ENCODE results near the gene ZNF660. TPM values are rescaled to one million over a fixed set of nuclear protein-coding genes. Genes with fewer than 3 reads are reported as not detected.

The ZNF660 gene
- total and polyA plus RNA-seq, 2 donors: 2.3 to 3.1 TPM

DNA sequence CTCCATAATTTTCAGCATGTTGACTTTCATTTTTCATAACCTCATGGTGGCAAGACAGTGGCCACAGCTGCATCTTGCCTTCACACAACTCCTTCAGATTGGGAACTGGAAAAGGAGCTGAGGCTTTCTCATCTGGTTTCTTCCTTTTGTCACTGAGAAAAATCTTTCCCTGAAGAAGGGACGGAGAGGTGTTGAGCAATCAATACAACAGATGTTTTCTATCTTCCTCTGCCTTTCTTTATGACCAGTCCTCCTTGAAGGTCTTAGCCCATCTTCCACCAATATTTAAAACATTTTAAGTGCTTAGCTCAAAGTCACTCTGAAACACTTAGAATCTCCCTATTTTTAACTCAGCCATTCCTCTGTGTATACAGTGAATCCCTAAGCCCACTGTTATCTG lies 11.9 kb downstream of the ZNF660 start:
- Histone ChIP-seq H3K36me3 (ENCODE audit: control insufficient read depth in 2 of 2, insufficient read depth in 2 of 2, low read length in 1 of 2) (peaks cover 0 to 4% of the 10 kb centered on the region in 2 donors), H3K4me3 (ENCODE audit: low read length in 2 of 2) (no peak overlapping the region), H3K9me3 (ENCODE audit: control insufficient read depth in 2 of 2, insufficient read depth in 1 of 2, low read length in 1 of 2) (peaks cover 3 to 6% of the 10 kb centered on the region in 2 donors), H3K4me1 (ENCODE audit: control insufficient read depth in 2 of 2, insufficient read depth in 2 of 2, low read length in 2 of 2) (no peaks in the 10 kb centered on the region), H3K27ac (ENCODE audit: low read depth in 1 of 2, low read length in 1 of 2) (no peak overlapping the region), H3K27me3 (ENCODE audit: control insufficient read depth in 2 of 2, insufficient read depth in 1 of 2, low read length in 1 of 2) (no peaks in the 10 kb centered on the region)
- no peak for DNase-seq (ENCODE audit: low read depth in 6 of 9, low spot score in 9 of 9)
- WGBS: 95% methylated on average over 1 of the region's 1 CpG

DNA sequence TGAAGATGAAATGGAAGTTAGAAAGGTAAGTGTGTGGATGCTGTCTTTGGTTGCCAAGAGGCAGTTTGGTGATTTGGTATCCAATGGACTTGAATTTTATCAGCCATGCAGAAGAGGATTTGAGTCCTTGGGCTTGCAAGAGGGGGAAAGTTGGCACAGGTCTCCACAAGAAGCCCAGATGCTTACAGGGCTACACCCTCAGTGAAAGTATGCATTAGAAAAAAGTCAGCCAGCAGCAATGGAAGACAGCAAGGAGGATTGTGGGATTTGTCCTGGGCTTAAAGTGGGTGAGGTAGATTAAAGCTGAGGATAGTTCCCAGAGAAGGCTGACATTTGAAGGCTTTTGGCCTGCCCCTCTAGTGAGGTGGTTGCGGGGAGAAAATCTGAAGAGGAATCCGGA lies 17.0 kb downstream of the ZNF660 start:
- H3K4me3 ChIP-seq (ENCODE audit: low read length in 2 of 2): no peak overlapping the region
- 98% methylated on average over 2 of the region's 2 CpGs for WGBS
- H3K4me1 ChIP-seq (ENCODE audit: control insufficient read depth in 2 of 2, insufficient read depth in 2 of 2, low read length in 2 of 2): no peaks in the 10 kb centered on the region
- H3K9me3 ChIP-seq (ENCODE audit: control insufficient read depth in 2 of 2, insufficient read depth in 1 of 2, low read length in 1 of 2): no peaks in the 10 kb centered on the region
- H3K36me3 ChIP-seq (ENCODE audit: control insufficient read depth in 2 of 2, insufficient read depth in 2 of 2, low read length in 1 of 2): no peaks in the 10 kb centered on the region
- DNase-seq (ENCODE audit: low read depth in 6 of 9, low spot score in 9 of 9): no peak
- H3K27ac ChIP-seq (ENCODE audit: low read depth in 1 of 2, low read length in 1 of 2): no peak overlapping the region
- H3K27me3 ChIP-seq (ENCODE audit: control insufficient read depth in 2 of 2, insufficient read depth in 1 of 2, low read length in 1 of 2): no peaks in the 10 kb centered on the region

DNA sequence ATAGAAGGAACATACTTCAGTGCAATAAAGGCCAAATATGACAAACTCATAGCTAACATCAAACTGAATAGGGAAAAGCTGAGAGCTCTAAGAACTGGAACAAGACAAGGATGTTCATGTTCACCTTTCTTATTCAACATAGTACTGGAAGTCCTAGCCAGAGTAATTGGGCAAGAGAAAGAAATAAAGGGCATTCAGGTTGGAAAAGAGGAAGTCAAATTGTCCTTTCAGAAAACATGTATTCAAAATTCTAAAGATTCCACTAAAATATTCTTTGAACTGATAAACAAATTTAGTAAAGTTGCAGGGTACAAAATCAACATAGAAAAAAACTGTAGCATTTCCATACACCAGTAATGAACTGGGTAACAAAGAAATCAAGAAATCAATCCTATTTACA lies 27.9 kb downstream of the ZNF660 start:
- no peak for DNase-seq (ENCODE audit: low read depth in 6 of 9, low spot score in 9 of 9)
- no peak overlapping the region for H3K4me3 ChIP-seq (ENCODE audit: low read length in 2 of 2)
- H3K36me3 ChIP-seq (ENCODE audit: control insufficient read depth in 2 of 2, insufficient read depth in 2 of 2, low read length in 1 of 2): no peaks in the 10 kb centered on the region
- no peaks in the 10 kb centered on the region for H3K4me1 ChIP-seq (ENCODE audit: control insufficient read depth in 2 of 2, insufficient read depth in 2 of 2, low read length in 2 of 2)
- no peaks in the 10 kb centered on the region for H3K27me3 ChIP-seq (ENCODE audit: control insufficient read depth in 2 of 2, insufficient read depth in 1 of 2, low read length in 1 of 2)
- H3K27ac ChIP-seq (ENCODE audit: low read depth in 1 of 2, low read length in 1 of 2): no peak overlapping the region
- H3K9me3 ChIP-seq (ENCODE audit: control insufficient read depth in 2 of 2, insufficient read depth in 1 of 2, low read length in 1 of 2): no peaks in the 10 kb centered on the region

DNA sequence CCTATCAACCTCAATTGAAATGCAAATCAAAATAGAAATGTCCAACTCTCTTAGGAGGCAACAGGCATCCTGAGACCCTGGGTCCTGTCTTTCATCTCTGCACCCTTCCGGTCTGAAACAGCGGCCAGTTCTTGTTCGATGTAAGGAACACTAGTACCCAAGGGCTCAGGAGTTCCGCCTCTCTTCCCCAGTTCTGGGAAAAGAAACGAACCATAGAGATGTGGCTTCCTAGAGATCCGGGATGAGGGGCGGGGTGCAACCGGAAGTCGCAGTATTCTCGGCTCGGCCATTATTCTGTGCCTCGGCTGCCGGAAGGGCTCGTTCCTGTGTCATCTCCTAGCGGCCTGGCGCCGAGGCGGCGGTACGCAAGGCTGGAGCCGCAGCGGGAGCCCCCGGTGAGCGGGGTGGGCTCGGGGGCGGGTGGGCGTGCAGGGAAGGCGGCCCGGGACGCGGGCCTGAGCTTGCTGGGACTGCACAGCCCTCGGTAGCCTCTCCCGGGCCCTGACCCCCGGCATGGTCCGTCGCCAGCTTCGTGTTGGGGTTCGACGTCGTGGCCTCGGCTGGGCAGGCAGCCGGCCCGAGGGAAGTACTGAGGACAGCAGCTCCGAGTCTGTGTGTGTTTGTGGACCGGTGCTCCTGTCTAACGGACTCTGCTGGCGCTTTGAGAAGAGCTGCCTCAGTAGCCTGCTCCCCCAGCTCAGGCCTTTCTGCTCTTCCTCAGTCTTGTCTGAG lies 40.2 kb downstream of the ZNF660 start, which contains the start of gene ZNF197:
Gene ZNF197, plus strand, starts transcription at position 288 of the 732 bp plus-strand sequence. CDS start 4,119 bp downstream, outside the sequence.
- H3K4me1 ChIP-seq (ENCODE audit: control insufficient read depth in 2 of 2, insufficient read depth in 2 of 2, low read length in 2 of 2): peaks cover 3 to 7% of the 10 kb centered on the region in 2 donors
- H3K9me3 ChIP-seq (ENCODE audit: control insufficient read depth in 2 of 2, insufficient read depth in 1 of 2, low read length in 1 of 2): no peaks in the 10 kb centered on the region
- peak within 1 kb of the TSS; percentile 92 to 96 for H3K4me3 ChIP-seq (ENCODE audit: low read length in 2 of 2)
- H3K36me3 ChIP-seq (ENCODE audit: control insufficient read depth in 2 of 2, insufficient read depth in 2 of 2, low read length in 1 of 2): peaks cover 4 to 5% of the 10 kb centered on the region in 2 donors
- peak; percentile 34 to 80 (median 53) for DNase-seq (ENCODE audit: low read depth in 6 of 9, low spot score in 9 of 9)
- WGBS: under 1% methylated on average over 47 of the region's 47 CpGs
- H3K27me3 ChIP-seq (ENCODE audit: control insufficient read depth in 2 of 2, insufficient read depth in 1 of 2, low read length in 1 of 2): no peaks in the 10 kb centered on the region
- H3K27ac ChIP-seq (ENCODE audit: low read depth in 1 of 2, low read length in 1 of 2): peak within 1 kb of the TSS; percentile 79 to 85

DNA sequence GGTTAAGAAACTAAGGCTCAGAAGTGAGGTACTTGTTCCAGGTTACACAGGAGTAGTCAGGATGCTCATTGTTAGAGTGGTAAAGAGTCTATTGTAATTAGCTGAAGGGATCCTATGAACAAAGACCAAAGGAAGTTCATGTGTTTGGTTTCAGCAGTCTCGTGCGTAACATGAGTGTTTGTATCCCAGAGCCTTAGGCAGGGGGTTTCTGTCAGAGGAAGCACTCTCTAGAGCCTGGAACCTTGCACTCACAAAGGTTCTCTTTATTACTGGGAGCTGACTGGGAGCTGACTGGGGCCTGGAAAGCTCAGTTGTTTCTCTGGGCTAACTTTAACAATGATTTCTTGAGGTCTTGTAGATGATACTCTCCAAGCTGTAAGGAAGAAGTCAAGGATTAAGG lies 44.0 kb downstream of the ZNF660 start:
- WGBS: 98% methylated on average over 2 of the region's 2 CpGs
- Histone ChIP-seq H3K27me3 (ENCODE audit: control insufficient read depth in 2 of 2, insufficient read depth in 1 of 2, low read length in 1 of 2) (no peaks in the 10 kb centered on the region), H3K4me1 (ENCODE audit: control insufficient read depth in 2 of 2, insufficient read depth in 2 of 2, low read length in 2 of 2) (peaks cover 3 to 7% of the 10 kb centered on the region in 2 donors), H3K36me3 (ENCODE audit: control insufficient read depth in 2 of 2, insufficient read depth in 2 of 2, low read length in 1 of 2) (peaks cover 22 to 27% of the 10 kb centered on the region in 2 donors), H3K27ac (ENCODE audit: low read depth in 1 of 2, low read length in 1 of 2) (no peak overlapping the region), H3K4me3 (ENCODE audit: low read length in 2 of 2) (no peak overlapping the region), H3K9me3 (ENCODE audit: control insufficient read depth in 2 of 2, insufficient read depth in 1 of 2, low read length in 1 of 2) (no peaks in the 10 kb centered on the region)
- DNase-seq (ENCODE audit: low read depth in 6 of 9, low spot score in 9 of 9): no peak

DNA sequence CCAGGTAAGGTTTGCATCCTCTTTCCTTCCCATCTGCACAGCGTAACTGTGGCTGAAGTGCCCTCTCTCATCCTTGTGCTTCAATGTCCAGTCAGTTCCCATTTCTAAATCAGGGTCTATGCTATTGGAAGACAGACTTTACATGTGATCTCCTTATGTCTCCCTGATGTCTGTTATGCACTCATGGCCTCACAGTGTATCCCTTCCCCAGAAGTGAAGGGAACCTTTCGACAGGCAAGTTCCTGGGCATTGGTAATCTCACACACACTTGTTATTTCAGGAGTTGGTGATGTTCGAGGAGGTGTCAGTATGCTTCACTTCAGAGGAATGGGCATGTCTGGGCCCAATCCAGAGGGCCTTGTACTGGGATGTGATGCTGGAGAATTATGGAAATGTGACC lies 47.4 kb downstream of the ZNF660 start:
- Histone ChIP-seq H3K36me3 (ENCODE audit: control insufficient read depth in 2 of 2, insufficient read depth in 2 of 2, low read length in 1 of 2) (peaks cover 30 to 51% of the 10 kb centered on the region in 2 donors), H3K4me3 (ENCODE audit: low read length in 2 of 2) (no peak overlapping the region)

DNA sequence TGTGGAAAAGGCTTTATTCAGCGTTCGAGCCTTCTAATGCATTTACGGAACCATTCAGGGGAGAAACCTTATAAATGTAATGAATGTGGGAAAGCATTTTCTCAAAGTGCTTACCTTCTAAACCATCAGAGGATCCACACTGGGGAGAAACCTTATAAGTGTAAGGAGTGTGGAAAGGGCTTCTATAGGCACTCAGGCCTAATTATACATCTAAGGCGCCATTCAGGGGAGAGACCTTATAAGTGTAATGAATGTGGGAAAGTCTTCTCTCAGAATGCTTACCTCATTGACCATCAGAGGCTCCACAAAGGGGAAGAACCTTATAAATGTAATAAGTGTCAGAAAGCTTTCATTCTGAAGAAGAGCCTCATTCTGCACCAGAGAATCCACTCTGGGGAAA lies 57.6 kb downstream of the ZNF660 start:
- WGBS: 95% methylated on average over 4 of the region's 4 CpGs
- H3K27me3 ChIP-seq (ENCODE audit: control insufficient read depth in 2 of 2, insufficient read depth in 1 of 2, low read length in 1 of 2): no peaks in the 10 kb centered on the region
- H3K4me1 ChIP-seq (ENCODE audit: control insufficient read depth in 2 of 2, insufficient read depth in 2 of 2, low read length in 2 of 2): no peaks in the 10 kb centered on the region
- H3K27ac ChIP-seq (ENCODE audit: low read depth in 1 of 2, low read length in 1 of 2): no peak overlapping the region
- H3K9me3 ChIP-seq (ENCODE audit: control insufficient read depth in 2 of 2, insufficient read depth in 1 of 2, low read length in 1 of 2): peaks cover 10 to 13% of the 10 kb centered on the region in 2 donors
- no peak overlapping the region for H3K4me3 ChIP-seq (ENCODE audit: low read length in 2 of 2)
- H3K36me3 ChIP-seq (ENCODE audit: control insufficient read depth in 2 of 2, insufficient read depth in 2 of 2, low read length in 1 of 2): peaks cover 32 to 41% of the 10 kb centered on the region in 2 donors
- DNase-seq (ENCODE audit: low read depth in 6 of 9, low spot score in 9 of 9): no peak

More for the DNA sequence above, 47.4 kb downstream of the ZNF660 start:
- Histone ChIP-seq H3K27me3 (ENCODE audit: control insufficient read depth in 2 of 2, insufficient read depth in 1 of 2, low read length in 1 of 2) (no peaks in the 10 kb centered on the region), H3K27ac (ENCODE audit: low read depth in 1 of 2, low read length in 1 of 2) (no peak overlapping the region), H3K9me3 (ENCODE audit: control insufficient read depth in 2 of 2, insufficient read depth in 1 of 2, low read length in 1 of 2) (peaks cover 0 to 3% of the 10 kb centered on the region in 2 donors), H3K4me1 (ENCODE audit: control insufficient read depth in 2 of 2, insufficient read depth in 2 of 2, low read length in 2 of 2) (no peaks in the 10 kb centered on the region)
- WGBS: 99% methylated on average over 3 of the region's 3 CpGs
- DNase-seq (ENCODE audit: low read depth in 6 of 9, low spot score in 9 of 9): no peak

DNA sequence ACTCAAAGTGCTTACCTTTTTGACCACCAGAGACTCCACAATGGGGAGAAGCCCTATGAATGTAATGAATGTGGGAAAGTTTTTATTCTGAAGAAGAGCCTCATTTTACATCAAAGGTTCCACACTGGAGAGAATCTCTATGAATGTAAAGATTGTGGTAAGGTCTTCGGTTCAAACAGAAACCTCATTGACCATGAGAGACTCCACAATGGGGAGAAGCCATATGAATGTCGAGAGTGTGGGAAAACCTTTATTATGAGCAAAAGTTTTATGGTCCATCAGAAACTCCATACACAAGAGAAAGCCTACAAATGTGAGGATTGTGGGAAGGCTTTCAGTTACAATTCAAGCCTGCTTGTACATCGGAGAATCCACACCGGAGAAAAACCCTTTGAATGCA lies 58.3 kb downstream of the ZNF660 start:
- H3K4me1 ChIP-seq (ENCODE audit: control insufficient read depth in 2 of 2, insufficient read depth in 2 of 2, low read length in 2 of 2): no peaks in the 10 kb centered on the region
- H3K27me3 ChIP-seq (ENCODE audit: control insufficient read depth in 2 of 2, insufficient read depth in 1 of 2, low read length in 1 of 2): no peaks in the 10 kb centered on the region
- peaks cover 32 to 41% of the 10 kb centered on the region in 2 donors for H3K36me3 ChIP-seq (ENCODE audit: control insufficient read depth in 2 of 2, insufficient read depth in 2 of 2, low read length in 1 of 2)
- H3K4me3 ChIP-seq (ENCODE audit: low read length in 2 of 2): no peak overlapping the region
- H3K9me3 ChIP-seq (ENCODE audit: control insufficient read depth in 2 of 2, insufficient read depth in 1 of 2, low read length in 1 of 2): peaks cover 10 to 13% of the 10 kb centered on the region in 2 donors
- WGBS: over 99% methylated on average over 4 of the region's 4 CpGs
- H3K27ac ChIP-seq (ENCODE audit: low read depth in 1 of 2, low read length in 1 of 2): no peak overlapping the region
- DNase-seq (ENCODE audit: low read depth in 6 of 9, low spot score in 9 of 9): no peak

DNA sequence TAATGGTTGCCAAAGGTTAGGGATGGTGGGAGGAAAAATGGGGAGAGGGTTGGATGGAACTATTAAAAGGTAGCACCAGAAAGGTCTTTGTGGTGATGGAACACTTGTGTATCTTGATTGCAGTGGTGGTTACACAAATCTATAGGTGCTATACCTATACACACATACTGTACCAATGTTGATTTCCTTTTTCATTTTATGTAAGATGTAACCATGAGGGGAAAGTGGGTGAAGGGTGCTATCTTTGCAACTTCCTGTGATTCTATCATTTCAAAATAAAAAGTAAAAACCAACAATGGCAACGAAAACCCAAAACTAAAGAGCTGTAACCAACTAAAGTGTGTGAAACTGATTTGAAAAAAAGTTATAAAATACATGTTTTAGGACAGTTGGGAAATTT lies 63.0 kb downstream of the ZNF660 start:
- peaks cover 0 to 2% of the 10 kb centered on the region in 2 donors for H3K4me1 ChIP-seq (ENCODE audit: control insufficient read depth in 2 of 2, insufficient read depth in 2 of 2, low read length in 2 of 2)
- H3K36me3 ChIP-seq (ENCODE audit: control insufficient read depth in 2 of 2, insufficient read depth in 2 of 2, low read length in 1 of 2): peaks cover 7 to 18% of the 10 kb centered on the region in 2 donors
- peaks cover 0 to 3% of the 10 kb centered on the region in 2 donors for H3K27me3 ChIP-seq (ENCODE audit: control insufficient read depth in 2 of 2, insufficient read depth in 1 of 2, low read length in 1 of 2)
- no peak overlapping the region for H3K4me3 ChIP-seq (ENCODE audit: low read length in 2 of 2)
- H3K27ac ChIP-seq (ENCODE audit: low read depth in 1 of 2, low read length in 1 of 2): no peak overlapping the region
- 86% methylated on average over 1 of the region's 1 CpG for WGBS
- DNase-seq (ENCODE audit: low read depth in 6 of 9, low spot score in 9 of 9): no peak
- H3K9me3 ChIP-seq (ENCODE audit: control insufficient read depth in 2 of 2, insufficient read depth in 1 of 2, low read length in 1 of 2): peaks cover 4 to 6% of the 10 kb centered on the region in 2 donors
